Measurements from ENCODE around the gene TMEM53. TPM values are rescaled to one million over a fixed set of nuclear protein-coding genes. Genes with fewer than 3 reads are reported as not detected.

TMEM53 gene
- total RNA-seq, 2 donors from 2014 or later: 3.9 to 12.9 TPM

DNA sequence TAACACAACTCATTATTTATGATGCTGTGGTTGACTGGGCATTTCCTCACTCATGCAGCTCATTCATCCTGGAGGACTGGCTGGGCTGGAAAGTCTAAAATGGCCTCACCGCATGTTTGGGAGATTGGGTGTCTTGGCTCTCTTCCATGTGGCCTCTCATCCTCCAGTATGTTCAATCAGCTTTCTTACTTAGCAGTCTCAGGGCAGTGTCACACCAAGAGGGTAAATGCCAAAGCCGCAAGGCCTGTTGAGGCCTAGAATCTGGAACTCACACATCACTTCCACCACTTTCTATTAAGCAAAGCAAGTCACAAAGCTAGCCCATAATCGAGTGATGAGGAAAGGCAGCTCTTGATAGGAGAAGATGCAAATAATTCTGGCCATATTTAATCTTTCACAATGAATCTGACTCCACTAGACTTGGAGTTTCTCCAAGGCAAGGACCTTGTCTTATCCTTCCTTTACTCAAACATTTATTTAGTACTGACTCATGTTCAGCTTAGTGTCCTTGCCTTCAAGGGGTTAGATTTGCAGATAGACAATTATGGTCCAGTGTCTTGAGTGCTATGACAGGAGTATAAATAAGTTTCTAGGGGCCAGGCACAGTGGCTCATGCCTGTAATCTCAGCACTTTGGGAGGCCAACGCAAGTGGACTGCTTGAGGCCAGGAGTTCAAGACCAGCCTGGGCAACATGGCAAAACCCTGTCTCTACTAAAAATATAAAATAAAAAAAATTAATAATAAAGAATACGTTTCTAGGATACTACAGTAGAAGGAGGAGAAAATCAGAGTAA is 45.1 kb downstream of the TMEM53 start:
- Histone ChIP-seq H3K4me1 (ENCODE audit: control insufficient read depth in 1 of 2, low read depth in 2 of 2) (peaks cover 9 to 20% of the 10 kb centered on the region in 2 donors), H3K9me3 (no peaks in the 10 kb centered on the region), H3K36me3 (no peaks in the 10 kb centered on the region), H3K27ac (no peak overlapping the region), H3K27me3 (replicated peaks; ENCODE audit: insufficient read depth) (no peaks in the 10 kb centered on the region), H3K4me3 (no peak overlapping the region)
- no peak for ATAC-seq (ENCODE audit: insufficient number of reproducible peaks, low FRiP score, low read depth)
- TF ChIP-seq, protein P1, sequence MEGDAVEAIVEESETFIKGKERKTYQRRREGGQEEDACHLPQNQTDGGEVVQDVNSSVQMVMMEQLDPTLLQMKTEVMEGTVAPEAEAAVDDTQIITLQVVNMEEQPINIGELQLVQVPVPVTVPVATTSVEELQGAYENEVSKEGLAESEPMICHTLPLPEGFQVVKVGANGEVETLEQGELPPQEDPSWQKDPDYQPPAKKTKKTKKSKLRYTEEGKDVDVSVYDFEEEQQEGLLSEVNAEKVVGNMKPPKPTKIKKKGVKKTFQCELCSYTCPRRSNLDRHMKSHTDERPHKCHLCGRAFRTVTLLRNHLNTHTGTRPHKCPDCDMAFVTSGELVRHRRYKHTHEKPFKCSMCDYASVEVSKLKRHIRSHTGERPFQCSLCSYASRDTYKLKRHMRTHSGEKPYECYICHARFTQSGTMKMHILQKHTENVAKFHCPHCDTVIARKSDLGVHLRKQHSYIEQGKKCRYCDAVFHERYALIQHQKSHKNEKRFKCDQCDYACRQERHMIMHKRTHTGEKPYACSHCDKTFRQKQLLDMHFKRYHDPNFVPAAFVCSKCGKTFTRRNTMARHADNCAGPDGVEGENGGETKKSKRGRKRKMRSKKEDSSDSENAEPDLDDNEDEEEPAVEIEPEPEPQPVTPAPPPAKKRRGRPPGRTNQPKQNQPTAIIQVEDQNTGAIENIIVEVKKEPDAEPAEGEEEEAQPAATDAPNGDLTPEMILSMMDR (IDR thresholded peaks at IDR 0.05): no peak
- no peak for DNase-seq (ENCODE audit: low spot score)

DNA sequence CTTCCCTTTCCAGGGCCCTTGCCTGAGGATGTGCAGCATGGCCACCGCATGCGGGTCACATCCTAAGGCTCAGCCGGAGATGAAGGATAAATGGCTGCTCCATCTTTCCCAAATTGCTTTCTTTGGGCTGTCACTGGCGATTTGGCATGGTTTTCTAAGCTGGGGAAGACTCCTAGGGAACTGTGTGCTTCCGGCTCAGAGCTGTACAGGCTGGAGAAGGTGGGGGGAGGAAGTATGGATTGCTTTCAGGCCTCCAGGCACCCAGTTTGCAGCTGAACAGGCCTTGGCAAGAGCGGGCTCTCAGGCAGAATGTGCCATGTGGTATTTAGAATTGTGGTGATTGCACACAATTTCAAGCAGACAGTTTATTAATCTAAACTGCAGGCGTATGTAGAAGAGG is 48.9 kb downstream of the TMEM53 start:
- Histone ChIP-seq H3K27me3 (replicated peaks; ENCODE audit: insufficient read depth) (no peaks in the 10 kb centered on the region), H3K27ac (no peak overlapping the region), H3K4me1 (ENCODE audit: control insufficient read depth in 1 of 2, low read depth in 2 of 2) (no peaks in the 10 kb centered on the region), H3K4me3 (no peak overlapping the region), H3K36me3 (no peaks in the 10 kb centered on the region), H3K9me3 (no peaks in the 10 kb centered on the region)
- DNase-seq (ENCODE audit: low spot score) (no peak), ATAC-seq (ENCODE audit: insufficient number of reproducible peaks, low FRiP score, low read depth) (no peak)
- TF ChIP-seq, protein P1 (IDR thresholded peaks at IDR 0.05): no peak

DNA sequence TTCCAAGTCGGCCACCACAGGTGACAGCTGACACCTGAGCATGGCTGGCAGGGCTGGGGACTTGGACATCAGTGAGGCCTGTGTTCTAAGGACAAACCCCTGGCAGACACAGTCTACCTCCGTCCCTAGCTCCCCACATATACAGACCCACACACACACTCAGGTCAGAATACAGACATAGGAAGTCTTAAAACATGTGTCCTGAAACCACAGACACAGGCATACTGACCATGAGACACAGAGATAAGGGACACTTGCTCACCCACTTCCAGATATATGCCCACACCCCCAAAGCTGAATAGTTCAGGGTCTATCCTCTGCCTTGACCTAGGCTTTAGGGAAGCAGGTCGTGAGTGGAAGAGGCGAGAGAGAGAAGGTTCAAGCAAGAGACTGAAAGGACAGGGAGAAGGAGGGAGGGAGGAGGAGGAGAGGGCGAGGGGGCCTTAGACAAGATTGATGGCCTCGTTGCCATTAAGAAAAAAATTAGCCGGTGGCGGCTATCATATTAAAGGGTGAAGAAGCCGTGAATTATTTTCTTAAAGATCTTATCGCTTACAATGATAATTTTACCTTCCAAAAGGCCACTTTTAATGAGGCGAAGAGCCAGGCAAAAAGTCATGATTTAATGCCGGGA is 49.9 kb downstream of the TMEM53 start:
- Histone ChIP-seq H3K4me3 (no peak overlapping the region), H3K4me1 (ENCODE audit: control insufficient read depth in 1 of 2, low read depth in 2 of 2) (no peaks in the 10 kb centered on the region), H3K36me3 (no peaks in the 10 kb centered on the region), H3K27ac (no peak overlapping the region), H3K27me3 (replicated peaks; ENCODE audit: insufficient read depth) (no peaks in the 10 kb centered on the region), H3K9me3 (no peaks in the 10 kb centered on the region)
- ATAC-seq (ENCODE audit: insufficient number of reproducible peaks, low FRiP score, low read depth): no peak
- TF ChIP-seq, protein P1 (IDR thresholded peaks at IDR 0.05): no peak
- no peak for DNase-seq (ENCODE audit: low spot score)

DNA sequence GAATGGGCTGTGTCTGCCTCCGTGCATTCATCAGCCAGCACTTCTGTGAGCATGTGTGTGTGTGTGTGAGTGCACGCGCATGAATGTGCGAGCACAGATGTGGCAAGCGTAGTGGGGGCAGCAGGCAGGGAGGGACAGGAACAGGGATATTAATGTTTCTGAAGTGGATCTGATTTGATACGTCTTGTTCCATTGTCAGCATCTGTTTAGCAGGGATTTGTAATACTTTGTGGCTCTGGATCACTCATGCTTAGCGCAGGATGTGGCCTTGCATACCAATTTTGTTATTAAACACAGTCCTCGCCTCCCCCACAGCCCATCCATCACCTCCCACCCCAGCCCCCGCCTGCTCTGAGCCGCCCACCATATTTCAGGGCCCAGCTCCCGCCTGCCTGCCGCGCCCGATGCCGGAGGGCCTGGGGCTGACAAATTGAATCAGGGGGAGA is 52.4 kb downstream of the TMEM53 start:
- DNase-seq (ENCODE audit: low spot score) (no peak), ATAC-seq (ENCODE audit: insufficient number of reproducible peaks, low FRiP score, low read depth) (no peak)
- Histone ChIP-seq H3K4me1 (ENCODE audit: control insufficient read depth in 1 of 2, low read depth in 2 of 2) (peaks cover 0 to 7% of the 10 kb centered on the region in 2 donors), H3K4me3 (no peak overlapping the region), H3K27me3 (replicated peaks; ENCODE audit: insufficient read depth) (no peaks in the 10 kb centered on the region), H3K36me3 (no peaks in the 10 kb centered on the region), H3K9me3 (no peaks in the 10 kb centered on the region), H3K27ac (no peak overlapping the region)
- TF ChIP-seq, protein P1 (IDR thresholded peaks at IDR 0.05): no peak

DNA sequence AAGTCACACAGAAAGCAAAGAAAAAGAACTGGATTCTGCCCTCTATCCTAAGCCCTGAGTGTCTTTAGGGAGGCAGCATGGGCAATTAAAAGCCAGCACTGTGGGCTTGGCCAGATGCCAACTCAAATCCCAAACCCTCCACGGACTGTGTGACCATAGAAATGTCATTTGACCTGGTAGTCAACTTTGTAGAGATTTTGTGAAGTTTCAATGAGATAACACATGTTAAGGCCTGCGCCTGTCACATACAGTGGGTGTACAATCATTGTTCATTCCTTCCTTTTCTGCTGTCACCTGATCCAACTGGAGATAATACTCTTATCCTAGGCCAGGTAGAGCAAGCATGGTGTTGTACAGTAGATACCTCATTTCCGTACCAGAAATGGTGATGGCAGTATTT is 54.2 kb downstream of the TMEM53 start:
- Histone ChIP-seq H3K9me3 (no peaks in the 10 kb centered on the region), H3K4me3 (no peak overlapping the region), H3K36me3 (no peaks in the 10 kb centered on the region), H3K4me1 (ENCODE audit: control insufficient read depth in 1 of 2, low read depth in 2 of 2) (peaks cover 0 to 9% of the 10 kb centered on the region in 2 donors), H3K27ac (no peak overlapping the region), H3K27me3 (replicated peaks; ENCODE audit: insufficient read depth) (no peaks in the 10 kb centered on the region)
- ATAC-seq (ENCODE audit: insufficient number of reproducible peaks, low FRiP score, low read depth): no peak
- TF ChIP-seq, protein P1 (IDR thresholded peaks at IDR 0.05): no peak
- DNase-seq (ENCODE audit: low spot score): no peak
